ENCODE results near the gene HOXB7. TPM values are rescaled to one million over a fixed set of nuclear protein-coding genes. Genes with fewer than 3 reads are reported as not detected.

The HOXB7 gene
- total RNA-seq, 1 experiment from 2014 or later, result not detected

DNA sequence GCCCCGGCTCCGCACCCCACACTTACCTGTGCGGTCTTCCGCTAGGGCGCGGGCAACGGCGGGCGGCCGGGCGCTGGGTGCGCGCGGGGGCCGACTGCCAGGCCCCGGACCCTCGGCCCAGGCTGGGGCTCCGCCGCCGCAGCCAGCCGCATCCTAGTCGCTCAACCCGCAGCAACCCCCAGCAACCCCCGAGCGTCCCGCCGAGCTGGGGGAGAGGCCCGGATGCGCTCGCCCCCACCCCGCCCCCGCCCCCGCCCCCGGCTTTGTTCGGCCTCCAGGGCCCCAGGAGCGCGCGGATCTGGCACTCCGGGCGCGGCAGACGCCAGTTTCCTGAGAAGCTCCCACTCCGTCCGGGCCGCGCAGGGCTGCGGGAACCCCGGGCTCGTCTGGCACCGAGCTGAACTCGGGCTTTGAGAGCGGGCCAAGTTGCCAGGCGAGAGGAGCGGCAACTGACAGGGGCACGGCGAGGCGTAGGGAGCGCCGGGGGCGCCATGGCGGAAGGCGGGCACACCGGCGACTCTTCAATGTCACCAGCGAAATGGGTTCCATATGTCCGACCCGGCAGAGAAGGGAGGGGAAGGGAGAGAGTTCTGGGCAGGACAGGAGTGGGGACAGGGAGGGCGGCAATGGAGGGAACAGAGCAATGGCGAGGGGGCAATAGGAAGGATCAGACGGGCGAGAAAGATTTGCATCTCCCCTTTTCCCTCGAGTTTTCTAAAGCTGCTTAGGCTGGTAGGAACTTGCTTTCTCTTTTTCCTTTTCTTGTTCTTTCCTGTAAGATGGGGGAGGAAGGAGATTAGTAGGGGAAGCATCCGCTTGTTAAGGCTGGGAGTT is 46.4 kb downstream of the HOXB7 start:
- Histone ChIP-seq H2BK15ac (ENCODE audit: low read depth, low read length) (no peak overlapping the region), H3K18ac (ENCODE audit: insufficient read length, low read depth, low read length) (no peak overlapping the region), H2BK5ac (ENCODE audit: insufficient read length, low read length) (no peak overlapping the region), H2BK12ac (ENCODE audit: insufficient read length, low read depth, low read length) (no peak overlapping the region), H3K14ac (ENCODE audit: insufficient read depth, low read length) (no peak overlapping the region), H3K4me2 (ENCODE audit: insufficient read depth, insufficient read length, low read length) (peak overlapping the region; percentile 7), H4K91ac (ENCODE audit: insufficient read length, low read depth, low read length) (no peak overlapping the region), H3K56ac (ENCODE audit: insufficient read length, low read depth, low read length) (no peak overlapping the region), H3K23me2 (ENCODE audit: insufficient read length, low read depth, low read length, poor library complexity, severe bottlenecking) (no peaks in the 10 kb centered on the region), H3K4ac (ENCODE audit: low read depth, low read length) (no peak overlapping the region), H2AK5ac (ENCODE audit: insufficient read length, low read length) (no peak overlapping the region), H4K20me1 (ENCODE audit: control insufficient read depth, insufficient read depth, insufficient read length) (peaks cover 2% of the 10 kb centered on the region), H3K23ac (ENCODE audit: insufficient read length, low read depth, low read length) (no peak overlapping the region), H3K9ac (ENCODE audit: extremely low read depth, insufficient read length, low read length) (no peak overlapping the region), H2BK20ac (ENCODE audit: low read depth, low read length, poor library complexity, severe bottlenecking) (no peak overlapping the region), H3T11ph (ENCODE audit: low read length) (no peak overlapping the region), H3K79me1 (ENCODE audit: insufficient read depth, low read depth, low read length, poor library complexity, severe bottlenecking) (no peaks in the 10 kb centered on the region), H2BK120ac (ENCODE audit: low read depth, low read length, poor library complexity, severe bottlenecking) (no peak overlapping the region), H4K5ac (ENCODE audit: insufficient read length, low read depth, low read length) (no peak overlapping the region), H3K27ac (ENCODE audit: insufficient read length, low read depth, low read length) (no peak overlapping the region), H3K4me1 (ENCODE audit: insufficient read depth, low read length) (peaks cover 2% of the 10 kb centered on the region; the same call in 1 of the 2 replicates), H3K27me3 (ENCODE audit: insufficient read depth, low read length) (peaks cover 99% of the 10 kb centered on the region), H2AFZ (ENCODE audit: low read length) (no peak overlapping the region), H3K79me2 (ENCODE audit: insufficient read depth, low read length) (no peaks in the 10 kb centered on the region), H4K8ac (replicated peaks; ENCODE audit: insufficient read length, low read depth, low read length) (no peak overlapping the region), H3K9me3 (ENCODE audit: control insufficient read depth, low read depth, low read length) (no peaks in the 10 kb centered on the region)
- peak; percentile 58 for DNase-seq
- TF ChIP-seq, protein P1, sequence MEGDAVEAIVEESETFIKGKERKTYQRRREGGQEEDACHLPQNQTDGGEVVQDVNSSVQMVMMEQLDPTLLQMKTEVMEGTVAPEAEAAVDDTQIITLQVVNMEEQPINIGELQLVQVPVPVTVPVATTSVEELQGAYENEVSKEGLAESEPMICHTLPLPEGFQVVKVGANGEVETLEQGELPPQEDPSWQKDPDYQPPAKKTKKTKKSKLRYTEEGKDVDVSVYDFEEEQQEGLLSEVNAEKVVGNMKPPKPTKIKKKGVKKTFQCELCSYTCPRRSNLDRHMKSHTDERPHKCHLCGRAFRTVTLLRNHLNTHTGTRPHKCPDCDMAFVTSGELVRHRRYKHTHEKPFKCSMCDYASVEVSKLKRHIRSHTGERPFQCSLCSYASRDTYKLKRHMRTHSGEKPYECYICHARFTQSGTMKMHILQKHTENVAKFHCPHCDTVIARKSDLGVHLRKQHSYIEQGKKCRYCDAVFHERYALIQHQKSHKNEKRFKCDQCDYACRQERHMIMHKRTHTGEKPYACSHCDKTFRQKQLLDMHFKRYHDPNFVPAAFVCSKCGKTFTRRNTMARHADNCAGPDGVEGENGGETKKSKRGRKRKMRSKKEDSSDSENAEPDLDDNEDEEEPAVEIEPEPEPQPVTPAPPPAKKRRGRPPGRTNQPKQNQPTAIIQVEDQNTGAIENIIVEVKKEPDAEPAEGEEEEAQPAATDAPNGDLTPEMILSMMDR (conservative IDR thresholded peaks at IDR 0.05), result no peak
- Mint-ChIP-seq H3K9me3 (peaks cover 0 to 10% of the 10 kb centered on the region in 2 experiments; a peak in 2 of 5 replicates), H3K4me3 (peak overlapping the region; percentile 7 to 63; a peak in 3 of 5 replicates), H3K36me3 (ENCODE audit: insufficient read depth in 1 of 3, low read depth in 3 of 3) (no peaks in the 10 kb centered on the region; a peak in 1 of 7 replicates), H3K4me1 (peaks cover 3 to 13% of the 10 kb centered on the region in 2 experiments; a peak in 3 of 4 replicates), H3K27ac (no peak overlapping the region), H3K27me3 (ENCODE audit: low read depth) (peaks cover 46% of the 10 kb centered on the region)
- WGBS (ENCODE audit: extremely low coverage, insufficient read length, low lambda C conversion rate), result no CpG with 5 or more reads among the region's 73 CpGs

All from H9 (cell line).